ENCODE results near the gene AQP11.

GRCh38 chr11:77642228-77642627 lies 52.5 kb downstream of the AQP11 start:
- peak; percentile 45 for TF ChIP-seq REST (IDR thresholded peaks at IDR 0.05)
- TF ChIP-seq, protein P1, sequence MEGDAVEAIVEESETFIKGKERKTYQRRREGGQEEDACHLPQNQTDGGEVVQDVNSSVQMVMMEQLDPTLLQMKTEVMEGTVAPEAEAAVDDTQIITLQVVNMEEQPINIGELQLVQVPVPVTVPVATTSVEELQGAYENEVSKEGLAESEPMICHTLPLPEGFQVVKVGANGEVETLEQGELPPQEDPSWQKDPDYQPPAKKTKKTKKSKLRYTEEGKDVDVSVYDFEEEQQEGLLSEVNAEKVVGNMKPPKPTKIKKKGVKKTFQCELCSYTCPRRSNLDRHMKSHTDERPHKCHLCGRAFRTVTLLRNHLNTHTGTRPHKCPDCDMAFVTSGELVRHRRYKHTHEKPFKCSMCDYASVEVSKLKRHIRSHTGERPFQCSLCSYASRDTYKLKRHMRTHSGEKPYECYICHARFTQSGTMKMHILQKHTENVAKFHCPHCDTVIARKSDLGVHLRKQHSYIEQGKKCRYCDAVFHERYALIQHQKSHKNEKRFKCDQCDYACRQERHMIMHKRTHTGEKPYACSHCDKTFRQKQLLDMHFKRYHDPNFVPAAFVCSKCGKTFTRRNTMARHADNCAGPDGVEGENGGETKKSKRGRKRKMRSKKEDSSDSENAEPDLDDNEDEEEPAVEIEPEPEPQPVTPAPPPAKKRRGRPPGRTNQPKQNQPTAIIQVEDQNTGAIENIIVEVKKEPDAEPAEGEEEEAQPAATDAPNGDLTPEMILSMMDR (IDR thresholded peaks at IDR 0.05; ENCODE audit: low read depth, low read length, missing input control) = no peak
- peak; percentile 43 for TF ChIP-seq ZBTB33 (IDR thresholded peaks at IDR 0.05)
- TF ChIP-seq EGR1 (IDR thresholded peaks at IDR 0.05; ENCODE audit: low read depth in 2 of 2) = no peak
- peak in 1 of 2 donors; percentile 51 for TF ChIP-seq GABPA (IDR thresholded peaks at IDR 0.05 in 1 of 2, conservative IDR thresholded peaks at IDR 0.05 in 1 of 2)
- TF ChIP-seq, protein P2, sequence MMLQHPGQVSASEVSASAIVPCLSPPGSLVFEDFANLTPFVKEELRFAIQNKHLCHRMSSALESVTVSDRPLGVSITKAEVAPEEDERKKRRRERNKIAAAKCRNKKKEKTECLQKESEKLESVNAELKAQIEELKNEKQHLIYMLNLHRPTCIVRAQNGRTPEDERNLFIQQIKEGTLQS (IDR thresholded peaks at IDR 0.05) = no peak
- TF ChIP-seq RAD21 (IDR thresholded peaks at IDR 0.05) = no peak

Data from liver (tissue), 3 donors.